ENCODE measurements around the gene FDXR. TPM values are rescaled to one million over a fixed set of nuclear protein-coding genes. Genes with fewer than 3 reads are reported as not detected.

The FDXR gene
- total RNA-seq, 2 donors from 2014 or later, result 30.9 to 96.3 TPM

GRCh38 chr17:74815550-74816370 is 57.0 kb downstream of the FDXR start:
- H3K27ac Mint-ChIP-seq, result peak overlapping the region in 1 of 2 donors; percentile 65
- H3K36me3 Mint-ChIP-seq, result peaks cover 0 to 6% of the 10 kb centered on the region in 2 donors
- ATAC-seq (no peak), DNase-seq (ENCODE audit: low spot score in 2 of 2) (no peak)
- H3K9me3 Mint-ChIP-seq, result no peaks in the 10 kb centered on the region

DNA sequence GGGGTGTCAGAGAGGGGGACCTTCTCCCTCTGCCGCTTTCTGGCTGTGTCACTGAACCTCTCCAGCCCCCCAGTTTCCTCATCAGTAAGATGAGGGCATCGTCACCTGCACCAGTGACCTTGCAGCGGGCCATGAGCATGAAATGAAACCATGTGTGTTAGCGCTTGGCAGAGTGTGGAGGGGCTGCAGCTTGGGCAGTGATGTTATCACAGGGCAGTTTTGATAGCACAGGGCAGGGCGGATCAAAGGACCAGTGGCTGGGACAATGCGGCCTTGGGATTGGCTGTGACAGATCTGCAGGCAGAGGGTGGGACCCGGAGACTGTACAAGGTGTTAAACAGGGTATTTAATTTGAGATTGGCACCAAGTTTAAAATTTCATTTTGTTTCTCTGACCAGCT is 57.7 kb downstream of the FDXR start:
- DNase-seq (ENCODE audit: low spot score in 2 of 2), result no peak
- Mint-ChIP-seq H3K9me3 (no peaks in the 10 kb centered on the region), H3K36me3 (peaks cover 0 to 6% of the 10 kb centered on the region in 2 donors), H3K27ac (no peak overlapping the region)
- ATAC-seq, result no peak

GRCh38 chr17:74814453-74814852 is 58.3 kb downstream of the FDXR start:
- Mint-ChIP-seq H3K9me3 (no peaks in the 10 kb centered on the region), H3K36me3 (peaks cover 0 to 6% of the 10 kb centered on the region in 2 donors), H3K27ac (no peak overlapping the region)
- ATAC-seq, result no peak
- no peak for DNase-seq (ENCODE audit: low spot score in 2 of 2)

Other genes with a start within 250 kb of the FDXR start
- not detected for gene CD300E, start 249.3 kb downstream of the FDXR start, total RNA-seq
- gene CD300LF, start 160.1 kb downstream of the FDXR start, total RNA-seq, result not detected
- gene RAB37, start 135.7 kb downstream of the FDXR start, total RNA-seq, result 1 to 10 TPM; 3.4 to 4.0 TPM
- gene NHERF1, start 124.4 kb downstream of the FDXR start, total RNA-seq, result 100 to 1,000 TPM in 1 of 2 donors, 10 to 100 TPM in 1; 59.0 to 114 TPM
- 10 to 100 TPM; 38.2 to 57.2 TPM for gene NAT9, start 96.6 kb downstream of the FDXR start, total RNA-seq
- gene GRIN2C, start 13.1 kb downstream of the FDXR start, total RNA-seq, result under 1 TPM in 1 of 2 donors, not detected in 1; 0.87 TPM
- gene FADS6, start 20.6 kb upstream of the FDXR start, total RNA-seq, result not detected
- not detected for gene USH1G, start 50.3 kb upstream of the FDXR start, total RNA-seq
- gene OTOP2, start 51.3 kb upstream of the FDXR start, total RNA-seq, result not detected
- gene OTOP3, start 62.9 kb upstream of the FDXR start, total RNA-seq, result not detected
- 1 to 10 TPM; 1.6 to 2.8 TPM for gene HID1, start 99.8 kb upstream of the FDXR start, total RNA-seq
- 1 to 10 TPM; 1.5 TPM for gene CDR2L, start 114.6 kb upstream of the FDXR start, total RNA-seq
- 10 to 100 TPM; 29.8 to 48.1 TPM for gene MRPL58, start 139.7 kb upstream of the FDXR start, total RNA-seq
- gene ATP5PD, start 174.0 kb upstream of the FDXR start, total RNA-seq, result 100 to 1,000 TPM; 193 to 218 TPM
- 10 to 100 TPM; 17.4 to 19.4 TPM for gene KCTD2, start 174.2 kb upstream of the FDXR start, total RNA-seq
- 10 to 100 TPM in 1 of 2 donors, 1 to 10 TPM in 1; 6.0 to 10.9 TPM for gene SLC16A5, start 215.0 kb upstream of the FDXR start, total RNA-seq
- gene ARMC7, start 237.0 kb upstream of the FDXR start, total RNA-seq, result 1 to 10 TPM; 7.0 to 9.9 TPM